K562 (cell line): ENCODE results near the gene LCN12. TPM values are rescaled to one million over a fixed set of nuclear protein-coding genes. Genes with fewer than 3 reads are reported as not detected.
A peak's percentile ranks its signal among the peaks of the same experiment; 100 is the strongest.

Source experiments
- ATAC-seq: fragments of 200-7000 bp; cut with Tn5 transposase; 3 replicates; pipeline ENCODE4 v1.9.1; 2020; ENCODE audit warnings: moderate library complexity
- BruUV-seq: library from RNA; stranded (reverse); fragments of 400-500 nt; replicated peaks from 2 replicates; lab custom pipeline; 2021; lab: Mats Ljungman, UMichigan
- CTCF ChIA-PET: fragments of 300-600 bp; formaldehyde crosslinking; extraction: SDS; loops from one replicate; lab custom pipeline; 2021; ENCODE audit warnings: low intra/inter-chr PET ratio; lab: Yijun Ruan, JAX
- POLR2A ChIA-PET: fragments of 300-600, 350-650 bp; sonication (Branson Sonifier 250); formaldehyde crosslinking; extraction: SDS; loops from one replicate; lab custom pipeline; 2021; ENCODE audit warnings: antibody characterized with exemption, inconsistent platforms; lab: Yijun Ruan, JAX
- DNase-seq, 4 experiments: peaks; one replicate each; pipeline versions ENCODE4 v3.0.0 to v3.0.0-alpha.2; 2011 to 2018; ENCODE audit warnings: low spot score in 3 of 4, mixed read lengths in 3 of 4; ENCODE audit errors: extremely low read depth in 1 of 4
- FAIRE-seq: peaks from 2 replicates; lab custom pipeline; 2011; peaks lifted over from hg19 to GRCh38; lab: Jason Lieb, UNC
- H2AFZ ChIP-seq: 2 replicates; pipeline ENCODE4 v1.6.0; 2011; ENCODE audit warnings: low read depth, low read length, control low read depth, inconsistent platforms
- H3K27ac ChIP-seq: fragments of 200-600 bp; 3 replicates; pipeline ENCODE4 v1.8.0; 2011; ENCODE audit warnings: low read depth, mild to moderate bottlenecking, control low read depth, inconsistent platforms, low read length, moderate library complexity, mixed read lengths; ENCODE audit errors: extremely low read depth
- H3K27me3 ChIP-seq, 2 experiments: fragments of 300-600 bp in 1 of 2; 2 replicates in 1 of 2; 3 replicates in 1 of 2; pipeline versions ENCODE4 v1.6.0 to v1.8.0; 2011; ENCODE audit warnings: inconsistent platforms in 2 of 2, low read length in 2 of 2, mild to moderate bottlenecking in 1 of 2, mixed read lengths in 1 of 2, moderate library complexity in 1 of 2; ENCODE audit not compliant: control insufficient read depth in 2 of 2, insufficient read depth in 2 of 2
- H3K36me3 ChIP-seq: fragments of 300-600 bp; 3 replicates; pipeline ENCODE4 v1.8.0; 2011; ENCODE audit warnings: mild to moderate bottlenecking, low read length, inconsistent platforms; ENCODE audit not compliant: control insufficient read depth, insufficient read depth
- H3K4me1 ChIP-seq, 2 experiments: fragments of 200-600 bp in 1 of 2; replicated peaks in 1 of 2; 2 replicates in 1 of 2; 3 replicates in 1 of 2; pipeline versions ENCODE4 v1.5.1 to v1.8.0; 2011; ENCODE audit warnings: inconsistent platforms in 2 of 2, low read length in 2 of 2, mild to moderate bottlenecking in 1 of 2, mixed read lengths in 1 of 2, moderate library complexity in 1 of 2; ENCODE audit not compliant: control insufficient read depth in 2 of 2, insufficient read depth in 2 of 2
- H3K4me2 ChIP-seq: 2 replicates; pipeline ENCODE4 v1.6.1; 2011; ENCODE audit warnings: low read length, control low read depth, inconsistent platforms, mixed read lengths; ENCODE audit not compliant: insufficient read depth
- H3K4me3 ChIP-seq: fragments of 200-600 bp; sonication (generic), shearing (Covaris generic); 2 replicates; pipeline ENCODE4 v1.5.1; 2016; ENCODE audit warnings: control low read depth, inconsistent platforms
- H3K79me2 ChIP-seq: fragments of 200-600 bp; 3 replicates; pipeline ENCODE4 v1.8.0; 2011; ENCODE audit warnings: low read length, inconsistent platforms; ENCODE audit not compliant: control insufficient read depth, insufficient read depth
- H3K9ac ChIP-seq, 2 experiments: 2 replicates each; pipeline versions ENCODE4 v1.6.0 to v1.6.1; 2011; ENCODE audit warnings: low read depth in 2 of 2, low read length in 2 of 2, control low read depth in 1 of 2, inconsistent platforms in 1 of 2, mild to moderate bottlenecking in 1 of 2, mixed read lengths in 1 of 2; ENCODE audit not compliant: insufficient read depth in 1 of 2
- H3K9me1 ChIP-seq: one replicate; pipeline ENCODE4 v1.6.0; 2011; ENCODE audit warnings: inconsistent platforms, mild to moderate bottlenecking, low read length, moderate library complexity; ENCODE audit not compliant: control insufficient read depth, insufficient read depth
- H3K9me3 ChIP-seq: replicated peaks from 2 replicates; pipeline ENCODE4 v1.5.1; 2011; ENCODE audit warnings: low read depth, low read length, inconsistent platforms; ENCODE audit not compliant: control insufficient read depth, insufficient read depth
- H4K20me1 ChIP-seq: replicated peaks from 2 replicates; pipeline ENCODE4 v1.6.1; 2011; ENCODE audit warnings: low read length, inconsistent platforms, mixed read lengths; ENCODE audit not compliant: control insufficient read depth, insufficient read depth
- BCOR ChIP-seq: fragments of 450-650 bp; IDR thresholded peaks from 2 replicates; pipeline ENCODE4 v1.6.1; 2016
- CREBBP ChIP-seq: IDR thresholded peaks from one replicate; pipeline ENCODE4 v1.6.1; 2012; ENCODE audit warnings: low read depth, mild to moderate bottlenecking, control low read depth, inconsistent platforms, low read length
- DACH1 ChIP-seq: fragments of 450-650 bp; IDR thresholded peaks from 2 replicates; pipeline ENCODE4 v1.6.1; 2018; ENCODE audit not compliant: partially characterized antibody
- DEAF1 ChIP-seq: fragments of 450-650 bp; formaldehyde crosslinking; IDR thresholded peaks from 2 replicates; pipeline ENCODE4 v1.4.0; 2020; ENCODE audit warnings: mild to moderate bottlenecking, moderate library complexity
- E2F6 ChIP-seq, 2 experiments: IDR thresholded peaks; 2 replicates each; pipeline ENCODE4 v1.6.1; 2011; ENCODE audit warnings: borderline replicate concordance in 1 of 2, control low read depth in 1 of 2, low read depth in 1 of 2, low read length in 1 of 2, mild to moderate bottlenecking in 1 of 2, mixed read lengths in 1 of 2, moderate library complexity in 1 of 2; ENCODE audit not compliant: insufficient read depth in 1 of 2, insufficient read length in 1 of 2, poor library complexity in 1 of 2, severe bottlenecking in 1 of 2; ENCODE audit errors: extremely low read depth in 1 of 2
- ETS2 ChIP-seq: IDR thresholded peaks from 2 replicates; pipeline ENCODE4 v1.6.1; 2016; ENCODE audit warnings: borderline replicate concordance, missing genetic modification characterization, mild to moderate bottlenecking, moderate library complexity, missing compliant biosample characterization; ENCODE audit not compliant: poor library complexity, severe bottlenecking
- ETV6 ChIP-seq, 3 experiments: fragments of 150-350 bp in 1 of 3; sonication (generic) in 1 of 3; formaldehyde crosslinking in 1 of 3; IDR thresholded peaks; 2 replicates each; pipeline versions ENCODE4 v1.6.1 to v1.8.0; 2014 to 2022; ENCODE audit warnings: borderline replicate concordance in 2 of 3, low read depth in 2 of 3, antibody characterized with exemption in 1 of 3, low read length in 1 of 3, mild to moderate bottlenecking in 1 of 3, missing genetic modification reagents in 1 of 3
- KAT7 ChIP-seq: sonication (generic); formaldehyde crosslinking; IDR thresholded peaks from 2 replicates; pipeline ENCODE4 v1.8.0; 2022; ENCODE audit warnings: missing genetic modification reagents, mild to moderate bottlenecking, borderline replicate concordance
- MAFK ChIP-seq: IDR thresholded peaks from 2 replicates; pipeline ENCODE4 v1.6.1; 2011; ENCODE audit warnings: low read length, improper control_type of control experiment
- MTA3 ChIP-seq: fragments of 450-650 bp; formaldehyde crosslinking; IDR thresholded peaks from 2 replicates; pipeline ENCODE4 v1.6.1; 2017; ENCODE audit warnings: mild to moderate bottlenecking, borderline replicate concordance
- NFE2 ChIP-seq: IDR thresholded peaks from 2 replicates; pipeline ENCODE4 v1.6.1; 2014; ENCODE audit warnings: antibody characterized with exemption, low read depth
- NR2F6 ChIP-seq: fragments of 450-650 bp; formaldehyde crosslinking; IDR thresholded peaks from 2 replicates; pipeline ENCODE4 v1.4.0; 2020; ENCODE audit warnings: mild to moderate bottlenecking
- PHB2 ChIP-seq: fragments of 450-650 bp; IDR thresholded peaks from 2 replicates; pipeline ENCODE4 v1.6.1; 2017; ENCODE audit warnings: low read depth
- PML ChIP-seq: IDR thresholded peaks from 2 replicates; pipeline ENCODE4 v1.6.1; 2012; ENCODE audit warnings: low read length, inconsistent platforms
- RBBP5 ChIP-seq: fragments of 200-600 bp; sonication (generic); IDR thresholded peaks from 2 replicates; pipeline ENCODE4 v1.6.1; 2012; ENCODE audit warnings: borderline replicate concordance, mild to moderate bottlenecking, low read length, control low read depth, inconsistent platforms; ENCODE audit not compliant: insufficient read depth, poor library complexity, severe bottlenecking
- SRSF1 ChIP-seq: fragments of 200-400 bp; formaldehyde crosslinking; IDR thresholded peaks from 2 replicates; pipeline ENCODE4 v1.6.1; 2017; ENCODE audit warnings: mild to moderate bottlenecking, low read depth, low read length, moderate library complexity
- USF2 ChIP-seq: sonication (generic); formaldehyde crosslinking; IDR thresholded peaks from 2 replicates; pipeline ENCODE4 v1.5.0; 2020; ENCODE audit warnings: missing genetic modification reagents
- ZBTB7A ChIP-seq: IDR thresholded peaks from 2 replicates; pipeline ENCODE4 v1.6.1; 2011; ENCODE audit warnings: low read depth, mild to moderate bottlenecking, low read length, moderate library complexity, borderline replicate concordance; ENCODE audit not compliant: control insufficient read depth
- ZNF212 ChIP-seq: fragments of 450-650 bp; formaldehyde crosslinking; IDR thresholded peaks from 2 replicates; pipeline ENCODE4 v1.4.0; 2020; ENCODE audit warnings: mild to moderate bottlenecking
- ZNF830 ChIP-seq: fragments of 250-450 bp; sonication (Bioruptor Pico); IDR thresholded peaks from 2 replicates; pipeline ENCODE4 v1.5.0; 2021; ENCODE audit warnings: mild to moderate bottlenecking
- WGBS: fragments of 100-300 bp; shearing (Covaris generic); methylation state at CpG from one replicate; pipeline ENCODE4 v1.1.6; 2016; ENCODE audit warnings: low coverage, mixed read lengths; ENCODE audit not compliant: insufficient coverage; ENCODE audit errors: missing lambda C conversion rate; 5-methylcytosine and 5-hydroxymethylcytosine counted together
- in situ Hi-C: fragments of 300-500 bp; cut with MboI; formaldehyde crosslinking; loops from 4 replicates; pipeline ENCODE4 v1.15.0; 2018; ENCODE audit warnings: inconsistent platforms, mixed read lengths
- intact Hi-C: fragments of 100-400 bp; cut with micrococcal nuclease; formaldehyde crosslinking; loops from 2 replicates; pipeline ENCODE4 v1.14.2; 2022
- polyA plus RNA-seq, 8 experiments: library from polyadenylated mRNA; depleted of rRNA in 4 of 8; stranded (reverse) in 5 of 8; unstranded in 3 of 8; fragments of >200 nt; fragmentation: Nextera tagmentation in 2 of 8; fragmentation: Illumina TruSeq in 1 of 8; extraction: Ambion mirVana in 2 of 8; extraction: Trizol in 1 of 8; gene quantifications; 2 replicates each; pipeline versions ENCODE4 v1.2.1 to v1.2.3, GENCODE V29; 2011 to 2014; ENCODE audit warnings: inconsistent platforms in 1 of 8, missing spikeins in 1 of 8
- total RNA-seq, 7 experiments: library from RNA; depleted of rRNA in 6 of 7; stranded (reverse); fragments of >200 nt in 6 of 7; fragmentation: Illumina TruSeq in 2 of 7; extraction: Trizol in 2 of 7; gene quantifications; 2 replicates each; pipeline versions ENCODE4 v1.2.1 to v1.2.3, GENCODE V29; 2011 to 2021; ENCODE audit warnings: low replicate concordance in 1 of 7

LCN12 gene
- total and polyA plus RNA-seq, 9 of the 15 experiments (the other 6 are each of a cell fraction or from before 2014, with no cell fraction given) = 0.05 TPM; not detected in 8

GRCh38 chr9:136960938-136961275 is 8.8 kb downstream of the LCN12 start:
- intact Hi-C loops (no loop called here), in situ Hi-C loops (no loop called here)
- no peak overlapping the region for H3K27ac ChIP-seq
- DNase-seq (no peak), FAIRE-seq (no peak), ATAC-seq (no peak)
- no peaks in the 10 kb centered on the region for H4K20me1 ChIP-seq
- no peak overlapping the region for H2AFZ ChIP-seq
- H3K9ac ChIP-seq = peak overlapping the region in 1 of 2 experiments; percentile 74; a peak in 1 of 4 replicates
- ChIA-PET CTCF (interaction anchor here (0.6 kb wide), 1 partner anchor 85 kb away, joined by 3 read pairs; the partner anchor contains the start of gene NPDC1), POLR2A (interaction anchor here (1.1 kb wide), 1 partner anchor 9 kb away, joined by 3 read pairs; no protein-coding TSS in a partner anchor)
- WGBS = 66% methylated on average over 14 of the region's 15 CpGs
- no peaks in the 10 kb centered on the region for H3K27me3 ChIP-seq
- no peaks in the 10 kb centered on the region for H3K36me3 ChIP-seq
- H3K9me3 ChIP-seq = no peaks in the 10 kb centered on the region
- no peaks in the 10 kb centered on the region for H3K9me1 ChIP-seq
- no peak overlapping the region for H3K4me3 ChIP-seq
- no peak for TF ChIP-seq KAT7 (CRISPR knock-in tag)
- no peak for TF ChIP-seq MTA3
- TF ChIP-seq ZNF212 (CRISPR knock-in tag) = no peak
- TF ChIP-seq DACH1 = no peak
- TF ChIP-seq NR2F6 = no peak
- no peak for TF ChIP-seq ZBTB7A
- no peak for TF ChIP-seq SRSF1
- no peak for TF ChIP-seq PHB2
- no peak for TF ChIP-seq MAFK
- no peak for TF ChIP-seq CREBBP
- no peak for TF ChIP-seq ETS2
- TF ChIP-seq PML = no peak
- no peak for TF ChIP-seq NFE2
- no peak for TF ChIP-seq USF2
- no peak for TF ChIP-seq DEAF1 (CRISPR knock-in tag)
- no peak for TF ChIP-seq RBBP5
- no peak for TF ChIP-seq E2F6 (IDR thresholded peaks at IDR 0.05; ENCODE audit: borderline replicate concordance in 1 of 2, extremely low read depth in 1 of 2, insufficient read depth in 1 of 2, insufficient read length in 1 of 2, low read depth in 1 of 2, low read length in 1 of 2, poor library complexity in 1 of 2, severe bottlenecking in 1 of 2)
- TF ChIP-seq ZNF830 (CRISPR knock-in tag) = no peak
- no peak for TF ChIP-seq ETV6 (IDR thresholded peaks at IDR 0.05; ENCODE audit: borderline replicate concordance in 1 of 2, low read depth in 2 of 2, low read length in 1 of 2)
- no peak for TF ChIP-seq ETV6 (CRISPR knock-in tag; IDR thresholded peaks at IDR 0.05; ENCODE audit: borderline replicate concordance)
- TF ChIP-seq BCOR = no peak
- peaks cover 22 to 74% of the 10 kb centered on the region in 2 experiments; a peak in 4 of 5 replicates for H3K4me1 ChIP-seq
- BruUV-seq = no TSS peak
- H3K79me2 ChIP-seq = no peaks in the 10 kb centered on the region
- no peak overlapping the region for H3K4me2 ChIP-seq
